IPS-15b (cell line): ENCODE results near the gene NEUROD1.

Experiments used
- H3K27me3 ChIP-seq: one replicate; pipeline ENCODE4 v1.6.1; 2013; ENCODE audit warnings: low read length; ENCODE audit not compliant: control insufficient read depth, insufficient read depth
- H3K36me3 ChIP-seq: one replicate; pipeline ENCODE4 v1.6.1; 2013; ENCODE audit warnings: low read length; ENCODE audit not compliant: control insufficient read depth, insufficient read depth
- H3K4me1 ChIP-seq: one replicate; pipeline ENCODE4 v1.6.1; 2013; ENCODE audit warnings: mild to moderate bottlenecking, low read length; ENCODE audit not compliant: control insufficient read depth, insufficient read depth
- H3K4me3 ChIP-seq: one replicate; pipeline ENCODE4 v1.5.1; 2013; ENCODE audit warnings: low read depth, low read length
- H3K9ac ChIP-seq: one replicate; pipeline ENCODE4 v1.6.1; 2013; ENCODE audit warnings: low read depth, mild to moderate bottlenecking, low read length
- H3K9me3 ChIP-seq: one replicate; pipeline ENCODE4 v1.6.1; 2013; ENCODE audit warnings: mild to moderate bottlenecking, low read length; ENCODE audit not compliant: control insufficient read depth, insufficient read depth

Gene NEUROD1

GRCh38 chr2:181627545-181627944 is 52.8 kb downstream of the NEUROD1 start:
- Histone ChIP-seq H3K36me3 (no peaks in the 10 kb centered on the region), H3K27me3 (no peaks in the 10 kb centered on the region), H3K9me3 (no peaks in the 10 kb centered on the region), H3K9ac (no peak overlapping the region), H3K4me1 (no peaks in the 10 kb centered on the region), H3K4me3 (no peak overlapping the region)

- Histone ChIP-seq H3K36me3 (no peaks in the 10 kb centered on the region), H3K4me3 (no peak overlapping the region), H3K9me3 (no peaks in the 10 kb centered on the region), H3K9ac (no peak overlapping the region), H3K4me1 (no peaks in the 10 kb centered on the region), H3K27me3 (no peaks in the 10 kb centered on the region)
These were observed 53.6 kb downstream of the NEUROD1 start for GRCh38 chr2:181626671-181627070.
